SIG-M5 treated with dmso at 0.1 percent for 504 hours (cell line): ENCODE data around the gene CYBA.

ENCODE experiments used
- DNase-seq: peaks from one replicate; lab custom pipeline; 2025; ENCODE audit not compliant: unreplicated experiment; lab: John Stamatoyannopoulos, UW

CYBA gene

GRCh38 chr16:88595101-88595500 is 55.8 kb downstream of the CYBA start:
- DNase-seq = no peak

DNA sequence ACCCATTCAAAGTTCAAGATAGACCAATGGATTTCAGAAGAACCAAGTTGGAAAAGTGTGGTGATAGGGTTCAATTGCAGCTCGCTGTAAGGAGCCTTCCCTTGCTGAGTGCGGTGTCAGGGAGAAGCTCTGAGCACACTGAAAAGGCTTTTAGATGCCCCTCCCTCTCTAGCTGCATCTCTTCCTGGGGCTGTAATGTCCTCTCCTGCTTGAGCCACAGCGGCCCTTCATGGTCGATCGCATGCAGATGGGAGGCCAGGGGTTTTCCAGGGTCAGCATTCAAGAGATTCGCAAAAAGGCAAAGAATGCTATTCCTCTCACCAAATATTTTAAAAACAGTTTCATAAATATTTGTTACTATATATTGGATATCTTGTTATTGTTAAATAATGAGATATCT is 56.9 kb downstream of the CYBA start:
- DNase-seq = no peak

GRCh38 chr16:88593489-88593888 is 57.4 kb downstream of the CYBA start:
- no peak for DNase-seq
